Ovary (tissue), 9 donors: ENCODE data around the gene F10. TPM values are rescaled to one million over a fixed set of nuclear protein-coding genes. Genes with fewer than 3 reads are reported as not detected.
"Not testable (repeated sequence)": the region's sequence is repeated elsewhere in the genome, so short reads cannot be mapped to it uniquely, and the experiment has no call there.

Experiments
- DNase-seq, 5 donors: peaks; one replicate each; pipeline ENCODE4 v3.0.0-alpha.2; 2019 to 2020
- H3K27ac ChIP-seq, 2 donors: fragments of 200-600 bp; one replicate each; pipeline versions ENCODE4 v1.5.1 to v1.8.0; 2019 to 2022
- H3K27me3 ChIP-seq: fragments of 200-600 bp; one replicate; pipeline ENCODE4 v1.8.0; 2022
- H3K36me3 ChIP-seq: fragments of 200-600 bp; sonication (generic); one replicate; pipeline ENCODE4 v1.5.1; 2019
- H3K4me1 ChIP-seq: one replicate; pipeline ENCODE4 v1.8.1; 2013; ENCODE audit warnings: mild to moderate bottlenecking, moderate library complexity; ENCODE audit not compliant: insufficient read depth
- H3K4me3 ChIP-seq: fragments of 200-600 bp; sonication (generic); one replicate; pipeline ENCODE4 v1.5.1; 2017
- H3K9me3 ChIP-seq, 2 donors: fragments of 200-600 bp in 1 of 2; sonication (generic) in 1 of 2; one replicate each; pipeline versions ENCODE4 v1.5.1 to v1.8.1; 2013 to 2019; ENCODE audit warnings: mild to moderate bottlenecking in 1 of 2, moderate library complexity in 1 of 2
- CTCF ChIP-seq, 3 donors: fragments of 450-650 bp in 2 of 3; fragments of 200-600 bp in 1 of 3; IDR thresholded peaks; one replicate each; pipeline versions ENCODE4 v1.5.1 to v1.8.0; 2016 to 2022; ENCODE audit warnings: antibody characterized with exemption in 3 of 3, mild to moderate bottlenecking in 1 of 3
- EP300 ChIP-seq: sonication (generic); formaldehyde crosslinking; IDR thresholded peaks from one replicate; pipeline ENCODE4 v1.6.1; 2017; ENCODE audit warnings: antibody characterized with exemption
- POLR2A ChIP-seq: fragments of 450-650 bp; IDR thresholded peaks from one replicate; pipeline ENCODE4 v1.6.1; 2017; ENCODE audit warnings: antibody characterized with exemption, mild to moderate bottlenecking, moderate library complexity
- WGBS, 3 donors: extraction: QIAGEN DNeasy Blood & Tissue Kit in 1 of 3; methylation state at CpG; one replicate each; pipeline versions ENCODE4 v1.1.5 to v1.1.7; 2013 to 2017; 5-methylcytosine and 5-hydroxymethylcytosine counted together
- intact Hi-C, 4 donors: fragments of 100-400 bp; cut with DNase I; formaldehyde crosslinking; loops; one replicate each; pipeline versions ENCODE4 v1.11.0 to v1.15.1; 2022 to 2023
- polyA plus RNA-seq, 2 donors: library from polyadenylated mRNA; stranded (reverse); fragments of 200-250 nt in 1 of 2; fragments of 350-450 nt in 1 of 2; fragmentation: Illumina TruSeq in 1 of 2; extraction: RNeasy Lipid Tissue Mini Kit (QIAGEN cat#74804) in 1 of 2; gene quantifications; one replicate each; pipeline ENCODE4 v1.2.3, GENCODE V29; 2013 to 2014
- total RNA-seq, 7 donors: library from RNA; depleted of rRNA in 2 of 7; stranded (reverse); fragments of >200 nt in 2 of 7; fragmentation: NEBNext Ultra II Directional in 3 of 7; extraction: Animal tissue kit (Norgen Biotek cat#: 25700) in 3 of 7; gene quantifications; one replicate each; pipeline versions ENCODE4 v1.1.0 to v1.2.4, GENCODE V29; 2016 to 2023
- donor health status: DM: no; HTN: no; CAD: no; lungs with moderate emphysema.
- donor health status: DM: no; HTN: no; CAD: no.
- donor health status: Bipolar disorder and iron deficiency.
- donor health status: DM: yes; HTN: yes; CAD: no.
- donor health status: DM: no; HTN: no; CAD: no.
- donor health status: DM: yes; HTN: yes; CAD: no.

F10 gene
- total and polyA plus RNA-seq, 9 donors, result 13.8 to 41.7 (median 28.3) TPM

- Histone ChIP-seq H3K36me3 (no peaks in the 10 kb centered on the region), H3K4me1 (no peaks in the 10 kb centered on the region), H3K27me3 (no peaks in the 10 kb centered on the region), H3K9me3 (no peaks in the 10 kb centered on the region), H3K27ac (no peak overlapping the region), H3K4me3 (no peak overlapping the region)
- TF ChIP-seq EP300 (no peak), CTCF (IDR thresholded peaks at IDR 0.05) (no peak), POLR2A (no peak)
- no peak for DNase-seq
- 49 to 56% (median 51%) methylated on average over 12 of the region's 12 CpGs for WGBS, 3 donors
- intact Hi-C loops, result no loop called here
These were observed 38.4 kb downstream of the F10 start for GRCh38 chr13:113160983-113161382.

- Histone ChIP-seq H3K9me3 (no peaks in the 10 kb centered on the region), H3K27me3 (no peaks in the 10 kb centered on the region), H3K36me3 (no peaks in the 10 kb centered on the region), H3K4me3 (no peak overlapping the region), H3K4me1 (no peaks in the 10 kb centered on the region), H3K27ac (no peak overlapping the region)
- intact Hi-C loops, result no loop called here
- 35 to 51% (median 42%) methylated on average over 15 to 16 of the region's 16 CpGs for WGBS, 3 donors
- no peak for DNase-seq
- TF ChIP-seq EP300, result no peak
- TF ChIP-seq CTCF (IDR thresholded peaks at IDR 0.05), result no peak
- TF ChIP-seq POLR2A, result no peak
These were observed 38.8 kb downstream of the F10 start for GRCh38 chr13:113161433-113161832.

GRCh38 chr13:113161975-113162374, 39.4 kb downstream of the F10 start:
- H3K27ac ChIP-seq, H3K27me3 ChIP-seq, intact Hi-C loops, DNase-seq, H3K36me3 ChIP-seq, H3K4me3 ChIP-seq, H3K4me1 ChIP-seq, H3K9me3 ChIP-seq: not testable (repeated sequence)
- WGBS, 3 donors, result 48 to 73% (median 66%) methylated on average over 4 to 11 of the region's 13 CpGs

GRCh38 chr13:113162783-113163685, 40.4 kb downstream of the F10 start:
- no peaks in the 10 kb centered on the region for H3K9me3 ChIP-seq
- H3K36me3 ChIP-seq, result no peaks in the 10 kb centered on the region
- intact Hi-C loops, result no loop called here
- no peaks in the 10 kb centered on the region for H3K27me3 ChIP-seq
- no peak overlapping the region for H3K4me3 ChIP-seq
- no peak for DNase-seq
- TF ChIP-seq CTCF (IDR thresholded peaks at IDR 0.05) (no peak), EP300 (no peak), POLR2A (no peak)
- 17 to 26% (median 22%) methylated on average over 21 to 25 of the region's 25 CpGs for WGBS, 3 donors
- no peak overlapping the region for H3K27ac ChIP-seq
- no peaks in the 10 kb centered on the region for H3K4me1 ChIP-seq

- no peak for TF ChIP-seq POLR2A
- TF ChIP-seq CTCF (IDR thresholded peaks at IDR 0.05), result no peak
- no peak for TF ChIP-seq EP300
- 72 to 86% (median 73%) methylated on average over 12 of the region's 12 CpGs for WGBS, 3 donors
- Histone ChIP-seq H3K36me3 (no peaks in the 10 kb centered on the region), H3K4me3 (no peak overlapping the region), H3K4me1 (no peaks in the 10 kb centered on the region), H3K27me3 (no peaks in the 10 kb centered on the region), H3K9me3 (no peaks in the 10 kb centered on the region), H3K27ac (no peak overlapping the region)
- no peak for DNase-seq
- intact Hi-C loops, result no loop called here
These were observed 41.9 kb downstream of the F10 start for GRCh38 chr13:113164492-113164891.
